ENCODE data around the gene HOXD8. TPM values are rescaled to one million over a fixed set of nuclear protein-coding genes. Genes with fewer than 3 reads are reported as not detected.

HOXD8 gene
- total and polyA plus RNA-seq, 2 of the 8 experiments (the other 6 are each of a cell fraction or from before 2014, with no cell fraction given) = not detected

DNA sequence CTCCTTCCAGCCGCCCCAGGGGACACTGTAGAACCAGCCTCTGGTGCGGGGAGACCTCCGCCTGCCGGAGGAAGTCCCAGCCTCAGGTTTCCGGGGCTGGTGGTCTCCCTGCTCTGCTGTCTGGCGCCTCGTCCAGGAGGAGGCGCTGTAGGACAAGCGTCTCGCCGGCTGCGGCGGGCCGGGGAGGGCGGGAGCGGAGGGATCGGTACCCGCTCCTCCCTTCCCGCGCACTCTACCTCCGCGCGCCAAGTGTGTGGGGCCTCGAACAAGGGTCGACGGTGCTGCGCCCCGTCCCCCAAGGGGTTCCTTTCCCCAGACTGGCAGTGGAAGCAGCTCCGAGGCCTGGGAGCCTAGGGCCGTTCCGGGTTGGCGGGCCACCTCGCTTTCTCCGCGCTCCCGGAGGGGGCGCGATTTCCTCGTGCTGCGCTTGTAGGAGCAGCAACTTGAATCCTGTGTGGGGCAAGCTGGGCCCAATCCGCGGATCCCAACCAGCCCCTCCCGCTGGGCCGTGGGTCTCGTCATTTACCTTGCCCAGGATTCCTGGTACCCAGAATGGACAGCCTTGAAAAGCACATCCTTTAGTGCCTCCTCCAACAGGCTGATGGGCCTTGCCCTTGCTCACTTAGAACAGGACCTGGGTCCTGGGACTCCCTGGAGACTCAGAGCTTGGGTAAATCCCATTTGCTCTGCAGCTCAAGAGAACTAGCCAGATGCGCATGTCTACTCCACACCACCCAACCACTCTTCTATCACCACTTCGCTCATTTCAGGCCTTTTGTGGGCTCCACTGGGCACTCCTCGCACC is 11.2 kb downstream of the HOXD8 start (continued):
- no peak for TF ChIP-seq CHD7 (IDR thresholded peaks at IDR 0.05; ENCODE audit: insufficient replicate concordance, low read length)
- TF ChIP-seq CTBP2 (IDR thresholded peaks at IDR 0.05; ENCODE audit: borderline replicate concordance, insufficient read depth, insufficient read length, low read length) = no peak
- no peak for TF ChIP-seq ATF2 (IDR thresholded peaks at IDR 0.05; ENCODE audit: low read length)
- peak; percentile 45 for TF ChIP-seq ASH2L (IDR thresholded peaks at IDR 0.05; ENCODE audit: low read length)
- no peak for TF ChIP-seq USF2 (IDR thresholded peaks at IDR 0.05; ENCODE audit: low read length)
- TF ChIP-seq RNF2 (IDR thresholded peaks at IDR 0.05; ENCODE audit: borderline replicate concordance, low read depth, low read length, missing control alignments, poor library complexity, severe bottlenecking) = peak; percentile 15
